GM10248 (cell line): Measurements from ENCODE around the gene MXRA5.

Experiments
- CTCF ChIA-PET: fragments of 300-600 bp; sonication (Branson Sonifier 250); formaldehyde crosslinking; extraction: SDS; loops from one replicate; lab custom pipeline; 2021; ENCODE audit warnings: antibody characterized with exemption; lab: Yijun Ruan, JAX
- POLR2A ChIA-PET: fragments of 350-650 bp; sonication (Branson Sonifier 250); formaldehyde crosslinking; extraction: SDS; loops from one replicate; lab custom pipeline; 2020; ENCODE audit warnings: antibody characterized with exemption; lab: Yijun Ruan, JAX
- DNase-seq: peaks from one replicate; pipeline ENCODE4 v3.0.0; 2012; ENCODE audit errors: extremely low spot score
- CTCF ChIP-seq: IDR thresholded peaks from 2 replicates; pipeline ENCODE4 v1.5.1; 2012; ENCODE audit warnings: mild to moderate bottlenecking, low read depth; ENCODE audit errors: extremely low read depth, missing control alignments, control extremely low read depth

The MXRA5 gene

GRCh38 chrX:3346501-3347259, at the start of gene MXRA5:
Gene MXRA5, minus strand, starts transcription at chrX:3346652. Its CDS starts 2,819 bp downstream, at chrX:3343833.
- ChIA-PET CTCF (no interaction called here), POLR2A (no interaction called here)
- TF ChIP-seq CTCF: no peak
- DNase-seq: no peak

GRCh38 chrX:3393581-3394111, 47.2 kb upstream of the MXRA5 start:
- no peak for TF ChIP-seq CTCF
- CTCF ChIA-PET: no interaction called here
- POLR2A ChIA-PET: no interaction called here
- no peak for DNase-seq

GRCh38 chrX:3393178-3393577, 46.7 kb upstream of the MXRA5 start:
- TF ChIP-seq CTCF: no peak
- ChIA-PET CTCF (no interaction called here), POLR2A (no interaction called here)
- DNase-seq: no peak

GRCh38 chrX:3388457-3388856, 42.0 kb upstream of the MXRA5 start:
- ChIA-PET CTCF (no interaction called here), POLR2A (no interaction called here)
- DNase-seq: no peak
- no peak for TF ChIP-seq CTCF

GRCh38 chrX:3384327-3384726, 37.9 kb upstream of the MXRA5 start:
- no peak for DNase-seq
- CTCF ChIA-PET: no interaction called here
- POLR2A ChIA-PET: no interaction called here
- no peak for TF ChIP-seq CTCF

- CTCF ChIA-PET: no interaction called here
Observed at GRCh38 chrX:3380603-3381002, 34.2 kb upstream of the MXRA5 start.

More at GRCh38 chrX:3380603-3381002, 34.2 kb upstream of the MXRA5 start:
- no peak for DNase-seq
- POLR2A ChIA-PET: no interaction called here
- TF ChIP-seq CTCF: no peak
